GM10248 (cell line): Measurements from ENCODE around the gene EP400.

Source experiments
- CTCF ChIA-PET: fragments of 300-600 bp; sonication (Branson Sonifier 250); formaldehyde crosslinking; extraction: SDS; loops from one replicate; lab custom pipeline; 2021; ENCODE audit warnings: antibody characterized with exemption; lab: Yijun Ruan, JAX
- POLR2A ChIA-PET: fragments of 350-650 bp; sonication (Branson Sonifier 250); formaldehyde crosslinking; extraction: SDS; loops from one replicate; lab custom pipeline; 2020; ENCODE audit warnings: antibody characterized with exemption; lab: Yijun Ruan, JAX
- DNase-seq: peaks from one replicate; pipeline ENCODE4 v3.0.0; 2012; ENCODE audit errors: extremely low spot score
- TF ChIP-seq, protein P1 (sequence below): IDR thresholded peaks from 2 replicates; pipeline ENCODE4 v1.5.1; 2012; ENCODE audit warnings: mild to moderate bottlenecking, low read depth; ENCODE audit errors: extremely low read depth, missing control alignments, control extremely low read depth

EP400 gene

DNA sequence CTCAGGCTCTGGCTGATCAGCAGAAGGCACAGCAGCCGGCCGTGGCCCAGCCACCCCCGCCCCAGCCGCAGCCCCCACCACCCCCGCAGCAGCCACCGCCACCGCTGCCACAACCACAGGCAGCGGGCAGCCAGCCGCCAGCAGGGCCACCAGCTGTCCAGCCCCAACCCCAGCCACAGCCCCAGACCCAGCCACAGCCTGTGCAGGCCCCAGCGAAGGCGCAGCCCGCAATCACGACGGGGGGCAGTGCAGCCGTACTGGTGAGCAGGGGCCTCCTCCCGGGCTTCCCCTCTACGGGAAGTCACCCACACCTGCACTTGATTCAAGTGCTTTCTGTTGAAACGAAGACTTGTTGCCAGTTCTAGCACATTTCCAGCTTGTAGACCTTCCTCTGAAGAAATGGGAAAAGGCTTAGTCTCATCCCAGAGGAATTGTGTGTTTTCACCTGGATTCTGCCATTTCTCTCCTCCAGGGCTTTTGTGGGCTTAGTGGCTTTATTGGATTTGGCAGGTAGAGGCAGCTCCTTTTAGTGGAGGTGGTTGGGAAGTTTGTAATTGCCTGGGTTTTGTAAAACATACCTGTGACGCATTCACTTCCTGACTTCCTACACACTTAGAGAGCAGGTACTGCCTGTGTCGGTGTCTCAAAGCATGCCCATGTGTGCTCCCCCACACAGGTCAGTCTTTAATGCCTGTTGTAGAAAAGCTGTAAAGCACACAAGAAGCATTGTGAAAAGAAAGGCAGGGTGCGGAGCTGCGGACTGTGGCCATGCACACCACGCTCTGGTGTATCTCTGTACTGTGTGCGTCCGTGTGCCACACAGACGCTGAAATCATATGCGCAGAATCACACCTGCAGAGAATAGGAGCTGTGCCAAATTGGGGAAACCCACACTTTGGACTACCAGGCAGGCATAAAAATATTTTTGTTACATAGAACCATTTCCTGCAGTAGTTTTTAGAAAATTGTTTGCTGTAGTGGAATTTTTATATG, 103.9 kb downstream of the EP400 start:
- CTCF ChIA-PET = no interaction called here
- TF ChIP-seq, protein P1, sequence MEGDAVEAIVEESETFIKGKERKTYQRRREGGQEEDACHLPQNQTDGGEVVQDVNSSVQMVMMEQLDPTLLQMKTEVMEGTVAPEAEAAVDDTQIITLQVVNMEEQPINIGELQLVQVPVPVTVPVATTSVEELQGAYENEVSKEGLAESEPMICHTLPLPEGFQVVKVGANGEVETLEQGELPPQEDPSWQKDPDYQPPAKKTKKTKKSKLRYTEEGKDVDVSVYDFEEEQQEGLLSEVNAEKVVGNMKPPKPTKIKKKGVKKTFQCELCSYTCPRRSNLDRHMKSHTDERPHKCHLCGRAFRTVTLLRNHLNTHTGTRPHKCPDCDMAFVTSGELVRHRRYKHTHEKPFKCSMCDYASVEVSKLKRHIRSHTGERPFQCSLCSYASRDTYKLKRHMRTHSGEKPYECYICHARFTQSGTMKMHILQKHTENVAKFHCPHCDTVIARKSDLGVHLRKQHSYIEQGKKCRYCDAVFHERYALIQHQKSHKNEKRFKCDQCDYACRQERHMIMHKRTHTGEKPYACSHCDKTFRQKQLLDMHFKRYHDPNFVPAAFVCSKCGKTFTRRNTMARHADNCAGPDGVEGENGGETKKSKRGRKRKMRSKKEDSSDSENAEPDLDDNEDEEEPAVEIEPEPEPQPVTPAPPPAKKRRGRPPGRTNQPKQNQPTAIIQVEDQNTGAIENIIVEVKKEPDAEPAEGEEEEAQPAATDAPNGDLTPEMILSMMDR = no peak
- POLR2A ChIA-PET = no interaction called here
- no peak for DNase-seq

GRCh38 chr12:132054983-132055382, 105.2 kb downstream of the EP400 start:
- TF ChIP-seq, protein P1 = no peak
- CTCF ChIA-PET = no interaction called here
- DNase-seq = no peak
- POLR2A ChIA-PET = no interaction called here

- POLR2A ChIA-PET = no interaction called here
- CTCF ChIA-PET = no interaction called here
- TF ChIP-seq, protein P1 = no peak
- no peak for DNase-seq
Measured at GRCh38 chr12:132055535-132056096, 105.9 kb downstream of the EP400 start.

- ChIA-PET POLR2A (no interaction called here), CTCF (interaction anchor here (1.5 kb wide), 1 partner anchor 13 kb away, joined by 4 read pairs; no protein-coding TSS in a partner anchor)
- DNase-seq = no peak
- TF ChIP-seq, protein P1 = no peak
Measured at GRCh38 chr12:132056320-132056719, 106.6 kb downstream of the EP400 start.

- ChIA-PET CTCF (interaction anchor here (1.3 to 1.5 kb wide), 2 partner anchors 14 to 36 kb away, joined by 3 to 4 read pairs; no protein-coding TSS in a partner anchor), POLR2A (no interaction called here)
- no peak for DNase-seq
- TF ChIP-seq, protein P1 = no peak
Measured at GRCh38 chr12:132056951-132057350, 107.2 kb downstream of the EP400 start.

GRCh38 chr12:132057691-132058090, 107.9 kb downstream of the EP400 start:
- ChIA-PET CTCF (interaction anchor here (1.3 to 1.5 kb wide), 2 partner anchors 14 to 37 kb away, joined by 3 to 4 read pairs; no protein-coding TSS in a partner anchor), POLR2A (no interaction called here)
- no peak for DNase-seq
- TF ChIP-seq, protein P1 = no peak
